ENCODE results near the gene AK2. TPM values are rescaled to one million over a fixed set of nuclear protein-coding genes. Genes with fewer than 3 reads are reported as not detected.
A peak's percentile ranks its signal among the peaks of the same experiment; 100 is the strongest.

The AK2 gene
- total RNA-seq, 3 donors from 2014 or later: 147 to 228 (median 186) TPM

GRCh38 chr1:33081554-33082305, 45.0 kb upstream of the AK2 start:
- no peak for TF ChIP-seq CTCF (IDR thresholded peaks at IDR 0.05)
- peak; percentile 27 to 54 (median 52) for DNase-seq
- Histone ChIP-seq H3K9me3 (no peaks in the 10 kb centered on the region), H3K4me1 (ENCODE audit: low read depth) (no peaks in the 10 kb centered on the region), H3K4me3 (peak overlapping the region; percentile 29), H3K36me3 (ENCODE audit: low read depth) (no peaks in the 10 kb centered on the region)
- intact Hi-C loops (cut with DNase I, micrococcal nuclease): loop anchor here in 1 of 2 donors (10.0 kb wide), 1 partner anchor 147 kb away; no protein-coding TSS in a partner anchor
- ATAC-seq: peak; percentile 36

GRCh38 chr1:33080885-33081553, 44.3 kb upstream of the AK2 start, which contains the start of gene AZIN2:
Gene AZIN2 (plus strand): TSS chr1:33081153. CDS start chr1:33082250, 1,097 bp downstream.
- intact Hi-C loops (cut with DNase I, micrococcal nuclease): loop anchor here in 1 of 2 donors (10.0 kb wide), 1 partner anchor 146 kb away; no protein-coding TSS in a partner anchor
- peak; percentile 98 to 99 (median 99) for DNase-seq
- ATAC-seq: peak; percentile 99
- Histone ChIP-seq H3K4me1 (ENCODE audit: low read depth) (no peaks in the 10 kb centered on the region), H3K4me3 (peak within 1 kb of the TSS; percentile 29), H3K36me3 (ENCODE audit: low read depth) (no peaks in the 10 kb centered on the region), H3K9me3 (no peaks in the 10 kb centered on the region)
- TF ChIP-seq CTCF (IDR thresholded peaks at IDR 0.05): no peak

- intact Hi-C loops (cut with DNase I, micrococcal nuclease): loop anchor here in 1 of 2 donors (10.0 kb wide), 1 partner anchor 146 kb away; no protein-coding TSS in a partner anchor
- Histone ChIP-seq H3K4me3 (no peak overlapping the region), H3K36me3 (ENCODE audit: low read depth) (no peaks in the 10 kb centered on the region), H3K9me3 (no peaks in the 10 kb centered on the region), H3K4me1 (ENCODE audit: low read depth) (no peaks in the 10 kb centered on the region)
- no peak for ATAC-seq
- DNase-seq: no peak
- no peak for TF ChIP-seq CTCF (IDR thresholded peaks at IDR 0.05)
Measured at GRCh38 chr1:33080373-33080772, 43.7 kb upstream of the AK2 start.

GRCh38 chr1:33078030-33078591, 41.4 kb upstream of the AK2 start:
- Histone ChIP-seq H3K4me1 (ENCODE audit: low read depth) (no peaks in the 10 kb centered on the region), H3K36me3 (ENCODE audit: low read depth) (no peaks in the 10 kb centered on the region), H3K9me3 (no peaks in the 10 kb centered on the region), H3K4me3 (no peak overlapping the region)
- ATAC-seq: no peak
- intact Hi-C loops (cut with DNase I, micrococcal nuclease): no loop called here
- no peak for DNase-seq
- no peak for TF ChIP-seq CTCF (IDR thresholded peaks at IDR 0.05)

- TF ChIP-seq CTCF (IDR thresholded peaks at IDR 0.05): no peak
- Histone ChIP-seq H3K4me3 (no peak overlapping the region), H3K36me3 (ENCODE audit: low read depth) (no peaks in the 10 kb centered on the region), H3K4me1 (ENCODE audit: low read depth) (no peaks in the 10 kb centered on the region), H3K9me3 (no peaks in the 10 kb centered on the region)
- intact Hi-C loops (cut with DNase I, micrococcal nuclease): no loop called here
- peak; percentile 25 for ATAC-seq
- no peak for DNase-seq
Measured at GRCh38 chr1:33074193-33074945, 37.7 kb upstream of the AK2 start.
